Measurements from ENCODE around the gene TRAPPC2L. TPM values are rescaled to one million over a fixed set of nuclear protein-coding genes. Genes with fewer than 3 reads are reported as not detected.

TRAPPC2L gene
- total RNA-seq, 1 experiment from 2014 or later = 82.0 TPM

Other genes starting within 250 kb of the TRAPPC2L start
- gene IL17C, start 218.6 kb upstream of the TRAPPC2L start, total RNA-seq (2021) = 0.80 to 1.9 TPM (median 1.5 TPM) in 3 replicates
- gene CYBA, start 206.1 kb upstream of the TRAPPC2L start, total RNA-seq (2021) = 169 to 219 TPM (median 207 TPM) in 3 replicates
- 96.9 to 113 TPM (median 109 TPM) in 3 replicates for gene MVD, start 194.0 kb upstream of the TRAPPC2L start, total RNA-seq (2021)
- gene SNAI3, start 170.6 kb upstream of the TRAPPC2L start, total RNA-seq (2021) = 8.0 to 9.4 TPM (median 9.1 TPM) in 3 replicates
- gene RNF166, start 150.7 kb upstream of the TRAPPC2L start, total RNA-seq (2021) = 38.5 to 46.2 TPM (median 40.5 TPM) in 3 replicates
- gene CTU2, start 150.6 kb upstream of the TRAPPC2L start, total RNA-seq (2021) = 42.1 to 52.4 TPM (median 43.7 TPM) in 3 replicates
- gene PIEZO1, start 71.9 kb upstream of the TRAPPC2L start, total RNA-seq (2021) = 68.3 to 75.1 TPM (median 71.3 TPM) in 3 replicates
- gene CDT1, start 53.3 kb upstream of the TRAPPC2L start, total RNA-seq (2021) = 142 to 154 TPM (median 149 TPM) in 3 replicates
- gene APRT, start 45.2 kb upstream of the TRAPPC2L start, total RNA-seq (2021) = 272 to 288 TPM (median 282 TPM) in 3 replicates
- 23.0 to 29.5 TPM (median 25.8 TPM) in 3 replicates for gene GALNS, start 180 bp upstream of the TRAPPC2L start, total RNA-seq (2021)
- gene PABPN1L, start 9.5 kb downstream of the TRAPPC2L start, total RNA-seq (2021) = not detected in 3 replicates
- gene CBFA2T3, start 120.1 kb downstream of the TRAPPC2L start, total RNA-seq (2021) = 1.9 to 2.8 TPM (median 2.6 TPM) in 3 replicates
- gene ACSF3, start 236.7 kb downstream of the TRAPPC2L start, total RNA-seq (2021) = 22.9 to 29.5 TPM (median 26.4 TPM) in 3 replicates

Data from WTC11 (cell line).